Measurements from ENCODE around the gene ANAPC5.
"Not testable (repeated sequence)": the region's sequence is repeated elsewhere in the genome, so short reads cannot be mapped to it uniquely, and the experiment has no call there.

The ANAPC5 gene

GRCh38 chr12:121351820-121352681, at the start of gene ANAPC5:
Gene ANAPC5, minus strand, starts transcription at chr12:121352411. Its CDS starts 71 bp downstream, at chr12:121352340.
- peaks cover 0 to 2% of the 10 kb centered on the region in 2 donors for H3K27me3 Mint-ChIP-seq
- H3K4me1 Mint-ChIP-seq = peaks cover 9 to 20% of the 10 kb centered on the region in 2 donors
- H3K4me3 Mint-ChIP-seq = peak within 1 kb of the TSS; percentile 96 to 99
- peak within 1 kb of the TSS; percentile 97 for H3K27ac Mint-ChIP-seq
- ATAC-seq (replicated peaks) (peak; percentile 99), DNase-seq (peak; percentile 93)
- peaks cover 1 to 9% of the 10 kb centered on the region in 2 donors for H3K36me3 Mint-ChIP-seq
- H3K9me3 Mint-ChIP-seq = no peaks in the 10 kb centered on the region

- DNase-seq (peak; percentile 34), ATAC-seq (replicated peaks) (peak; percentile 57)
- no peaks in the 10 kb centered on the region for H3K27me3 Mint-ChIP-seq
- H3K9me3 Mint-ChIP-seq = no peaks in the 10 kb centered on the region
- H3K4me1 Mint-ChIP-seq = peaks cover 12 to 25% of the 10 kb centered on the region in 2 donors
- peak overlapping the region; percentile 93 for H3K27ac Mint-ChIP-seq
- peak overlapping the region; percentile 87 to 97 for H3K4me3 Mint-ChIP-seq
- peaks cover 17 to 21% of the 10 kb centered on the region in 2 donors for H3K36me3 Mint-ChIP-seq
These were observed 48.3 kb upstream of the ANAPC5 start for GRCh38 chr12:121400332-121401139.

GRCh38 chr12:121399391-121400331, 47.5 kb upstream of the ANAPC5 start, which contains the start of gene RNF34:
Gene RNF34, plus strand, starts transcription at chr12:121400118. Its CDS starts 95 bp downstream, at chr12:121400213.
- Mint-ChIP-seq H3K27me3 (no peaks in the 10 kb centered on the region), H3K36me3 (peaks cover 12 to 14% of the 10 kb centered on the region in 2 donors), H3K9me3 (no peaks in the 10 kb centered on the region), H3K4me1 (peaks cover 12 to 25% of the 10 kb centered on the region in 2 donors), H3K4me3 (peak within 1 kb of the TSS; percentile 87 to 97), H3K27ac (peak within 1 kb of the TSS; percentile 93)
- DNase-seq = peak; percentile 97
- ATAC-seq (replicated peaks) = peak; percentile 91 to 93

- DNase-seq = no peak
These were observed 46.1 kb upstream of the ANAPC5 start for GRCh38 chr12:121398355-121398754.

GRCh38 chr12:121397521-121397920, 45.3 kb upstream of the ANAPC5 start:
- ATAC-seq (replicated peaks) (no peak), DNase-seq (no peak)
- Mint-ChIP-seq H3K4me1 (peaks cover 8 to 19% of the 10 kb centered on the region in 2 donors), H3K27me3 (no peaks in the 10 kb centered on the region), H3K27ac (no peak overlapping the region), H3K9me3 (no peaks in the 10 kb centered on the region), H3K36me3 (peaks cover 3 to 6% of the 10 kb centered on the region in 2 donors), H3K4me3 (no peak overlapping the region)

More at GRCh38 chr12:121398355-121398754, 46.1 kb upstream of the ANAPC5 start:
- Mint-ChIP-seq H3K27me3 (no peaks in the 10 kb centered on the region), H3K4me1 (peaks cover 10 to 25% of the 10 kb centered on the region in 2 donors), H3K9me3 (no peaks in the 10 kb centered on the region), H3K36me3 (peaks cover 3 to 11% of the 10 kb centered on the region in 2 donors), H3K27ac (no peak overlapping the region), H3K4me3 (peak overlapping the region in 1 of 2 donors; percentile 87)
- ATAC-seq (replicated peaks) = no peak

- no peaks in the 10 kb centered on the region for H3K36me3 Mint-ChIP-seq
- no peaks in the 10 kb centered on the region for H3K9me3 Mint-ChIP-seq
- H3K27ac Mint-ChIP-seq = no peak overlapping the region
- H3K27me3 Mint-ChIP-seq = no peaks in the 10 kb centered on the region
- H3K4me3 Mint-ChIP-seq = no peak overlapping the region
- ATAC-seq (replicated peaks) = no peak
- DNase-seq = no peak
- peaks cover 9 to 10% of the 10 kb centered on the region in 2 donors for H3K4me1 Mint-ChIP-seq
These were observed 40.1 kb upstream of the ANAPC5 start for GRCh38 chr12:121392325-121392716.

- no peak for ATAC-seq (replicated peaks)
- Mint-ChIP-seq H3K27me3 (no peaks in the 10 kb centered on the region), H3K9me3 (no peaks in the 10 kb centered on the region), H3K4me3 (peak overlapping the region in 1 of 2 donors; percentile 36), H3K4me1 (peaks cover 10% of the 10 kb centered on the region in 2 donors), H3K36me3 (no peaks in the 10 kb centered on the region), H3K27ac (peak overlapping the region; percentile 51)
- DNase-seq = no peak
These were observed 39.6 kb upstream of the ANAPC5 start for GRCh38 chr12:121391619-121392324.

- DNase-seq (no peak), ATAC-seq (replicated peaks) (no peak)
- no peaks in the 10 kb centered on the region for H3K36me3 Mint-ChIP-seq
- peaks cover 10% of the 10 kb centered on the region in 2 donors for H3K4me1 Mint-ChIP-seq
- no peak overlapping the region for H3K27ac Mint-ChIP-seq
- no peak overlapping the region for H3K4me3 Mint-ChIP-seq
- no peaks in the 10 kb centered on the region for H3K9me3 Mint-ChIP-seq
- H3K27me3 Mint-ChIP-seq = no peaks in the 10 kb centered on the region
These were observed 38.6 kb upstream of the ANAPC5 start for GRCh38 chr12:121390856-121391255.

- Mint-ChIP-seq H3K4me1 (peaks cover 10% of the 10 kb centered on the region in 2 donors), H3K36me3 (no peaks in the 10 kb centered on the region), H3K27me3 (no peaks in the 10 kb centered on the region), H3K9me3 (no peaks in the 10 kb centered on the region), H3K4me3 (no peak overlapping the region), H3K27ac (no peak overlapping the region)
- no peak for DNase-seq
- no peak for ATAC-seq (replicated peaks)
These were observed 36.3 kb upstream of the ANAPC5 start for GRCh38 chr12:121388421-121388981.

- not testable (repeated sequence) for ATAC-seq (replicated peaks); H3K4me3 Mint-ChIP-seq; H3K27me3 Mint-ChIP-seq; H3K27ac Mint-ChIP-seq; H3K4me1 Mint-ChIP-seq; H3K9me3 Mint-ChIP-seq; H3K36me3 Mint-ChIP-seq; DNase-seq
These were observed 32.7 kb upstream of the ANAPC5 start for GRCh38 chr12:121384891-121385290.

GRCh38 chr12:121383601-121384021, 31.4 kb upstream of the ANAPC5 start:
- H3K4me1 Mint-ChIP-seq = peaks cover 0 to 4% of the 10 kb centered on the region in 2 donors
- no peak for ATAC-seq (replicated peaks)

GRCh38 chr12:121379945-121380344, 27.7 kb upstream of the ANAPC5 start:
- no peaks in the 10 kb centered on the region for H3K27me3 Mint-ChIP-seq

More at GRCh38 chr12:121383601-121384021, 31.4 kb upstream of the ANAPC5 start:
- no peaks in the 10 kb centered on the region for H3K36me3 Mint-ChIP-seq
- H3K27ac Mint-ChIP-seq = no peak overlapping the region
- DNase-seq = no peak
- no peaks in the 10 kb centered on the region for H3K27me3 Mint-ChIP-seq
- no peak overlapping the region for H3K4me3 Mint-ChIP-seq
- H3K9me3 Mint-ChIP-seq = no peaks in the 10 kb centered on the region

GRCh38 chr12:121378736-121379135, 26.5 kb upstream of the ANAPC5 start:
- Mint-ChIP-seq H3K36me3 (no peaks in the 10 kb centered on the region), H3K4me1 (no peaks in the 10 kb centered on the region), H3K27ac (no peak overlapping the region), H3K27me3 (no peaks in the 10 kb centered on the region), H3K9me3 (peaks cover 0 to 7% of the 10 kb centered on the region in 2 donors), H3K4me3 (no peak overlapping the region)
- no peak for DNase-seq
- ATAC-seq (replicated peaks) = no peak

More at GRCh38 chr12:121379945-121380344, 27.7 kb upstream of the ANAPC5 start:
- Mint-ChIP-seq H3K4me1 (no peaks in the 10 kb centered on the region), H3K27ac (no peak overlapping the region), H3K9me3 (peaks cover 0 to 5% of the 10 kb centered on the region in 2 donors), H3K36me3 (no peaks in the 10 kb centered on the region), H3K4me3 (no peak overlapping the region)
- ATAC-seq (replicated peaks) (no peak), DNase-seq (no peak)
